Placental epithelial cell (primary cell): Measurements from ENCODE around the gene MBD5. TPM values are rescaled to one million over a fixed set of nuclear protein-coding genes. Genes with fewer than 3 reads are reported as not detected.

Experiments
- small RNA-seq: library from RNA; depleted of rRNA; stranded (forward); fragments of <200 nt; gene quantifications from one replicate; pipeline ENCODE3, GENCODE V24; 2012
- total RNA-seq: library from RNA; depleted of rRNA; stranded (reverse); fragments of >200 nt; gene quantifications from 2 replicates; pipeline ENCODE4 v1.2.3, GENCODE V29; 2012

Gene MBD5
- total RNA-seq: 20.4 and 25.1 TPM in 2 replicates

DNA sequence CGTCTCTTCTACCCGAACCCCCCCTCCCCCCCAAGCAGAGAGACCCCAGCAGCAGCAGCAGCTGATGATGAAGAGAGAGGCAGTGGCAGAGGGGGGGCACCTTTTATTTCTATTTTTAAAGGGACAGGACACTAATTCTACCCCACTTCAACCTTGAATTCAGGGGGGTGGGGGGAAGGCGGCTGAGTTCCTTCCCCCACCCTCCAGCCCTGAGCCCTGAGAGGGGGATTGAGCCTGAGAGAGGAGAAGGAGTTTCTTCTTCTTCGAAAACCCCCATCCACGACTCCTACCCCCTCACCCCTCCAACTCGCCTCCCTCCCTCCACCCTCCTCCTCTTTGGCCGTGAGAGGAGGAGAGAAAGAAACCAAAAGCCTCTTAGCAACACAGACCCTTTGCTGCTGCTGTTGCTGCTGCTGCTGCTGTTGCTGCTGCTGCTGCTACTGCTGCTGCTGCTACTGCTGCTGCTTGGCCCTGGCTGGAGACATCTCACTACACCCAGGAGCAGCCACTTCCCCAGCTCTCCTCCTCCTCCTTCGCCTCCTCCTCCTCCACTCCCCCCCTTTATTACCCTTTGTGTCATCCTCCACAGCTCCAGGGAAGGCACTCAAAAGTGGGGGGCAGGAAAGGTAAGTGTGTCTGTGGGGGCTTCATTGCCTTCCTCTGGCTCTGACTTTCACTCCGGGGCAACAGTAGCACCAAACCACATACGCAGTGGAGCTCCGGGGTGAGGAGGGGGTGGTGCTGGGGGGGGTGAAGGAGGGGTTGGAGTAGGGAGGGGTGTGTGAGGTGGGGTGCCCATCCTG, at the start of gene MBD5:
MBD5 (plus strand) TSS at position 33 of the 803 bp plus-strand sequence.

DNA sequence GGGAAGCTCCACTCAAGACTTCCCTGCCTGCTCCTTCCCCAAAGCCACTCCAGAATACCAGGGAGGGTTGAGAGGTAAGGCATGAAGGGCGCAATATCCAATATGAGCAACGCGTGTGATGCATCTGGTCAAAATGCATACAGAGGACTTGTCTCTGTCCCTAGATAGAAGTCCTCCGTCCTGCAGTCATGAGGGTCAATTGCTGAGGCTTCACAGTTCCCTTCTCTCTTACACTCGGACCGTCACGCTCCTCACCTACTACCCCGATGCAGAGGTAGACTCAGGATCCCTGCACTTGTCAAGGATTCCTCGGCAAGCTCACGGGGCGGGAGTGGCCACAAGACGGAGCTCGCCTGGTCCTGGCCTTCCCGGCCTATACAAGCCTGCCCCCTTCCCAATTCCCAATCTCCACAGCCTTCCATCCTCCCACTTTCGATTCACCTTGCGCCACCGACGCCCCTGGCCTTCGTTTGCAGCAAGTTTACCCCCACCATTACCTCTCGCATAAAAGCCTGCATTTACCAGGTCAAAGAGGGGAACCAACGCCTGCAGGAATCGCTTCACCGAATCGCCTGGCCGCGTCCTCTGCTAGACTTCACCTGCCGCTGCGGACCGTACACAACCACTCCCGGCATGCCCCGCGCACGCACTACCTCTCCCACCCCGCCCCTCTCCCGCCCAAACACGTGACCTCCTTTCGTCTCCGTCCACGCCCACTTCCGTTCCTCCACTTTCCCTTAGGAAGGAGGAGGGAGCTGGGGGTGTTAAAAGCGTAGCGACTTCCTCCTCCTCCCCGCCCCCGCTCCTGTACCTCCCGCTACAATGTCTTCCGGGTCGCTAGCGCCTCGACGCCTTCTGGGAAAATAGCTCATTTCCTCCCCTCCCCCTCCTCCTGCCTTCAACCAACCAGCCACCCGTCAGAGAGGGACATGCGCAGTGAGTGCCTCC, 506 bp upstream of the MBD5 start, which contains the start of gene ORC4:
ORC4 (minus strand) TSS at position 627 of the 948 bp plus-strand sequence. CDS start 44,779 bp downstream, outside the sequence.

Small RNAs within 50 kb of the gene (small RNA-seq; reads per million reads assigned to genes)
- not detected for gene RF00554

Other genes starting within 250 kb of the MBD5 start
- gene ACVR2A, start 176.1 kb upstream of the MBD5 start, total RNA-seq: 41.2 and 49.1 TPM in 2 replicates
- gene ORC4, start 354 bp upstream of the MBD5 start, total RNA-seq: 13.0 and 61.2 TPM in 2 replicates